Nucleus accumbens (tissue), 56 donors: ENCODE measurements around the gene TMEM156.
"Not testable (repeated sequence)": the region's sequence is repeated elsewhere in the genome, so short reads cannot be mapped to it uniquely, and the experiment has no call there.

ENCODE experiments used
- DNase-seq, 56 donors: peaks; one replicate each; lab custom pipeline; 2025; lab: John Stamatoyannopoulos, UW

Gene TMEM156

DNA sequence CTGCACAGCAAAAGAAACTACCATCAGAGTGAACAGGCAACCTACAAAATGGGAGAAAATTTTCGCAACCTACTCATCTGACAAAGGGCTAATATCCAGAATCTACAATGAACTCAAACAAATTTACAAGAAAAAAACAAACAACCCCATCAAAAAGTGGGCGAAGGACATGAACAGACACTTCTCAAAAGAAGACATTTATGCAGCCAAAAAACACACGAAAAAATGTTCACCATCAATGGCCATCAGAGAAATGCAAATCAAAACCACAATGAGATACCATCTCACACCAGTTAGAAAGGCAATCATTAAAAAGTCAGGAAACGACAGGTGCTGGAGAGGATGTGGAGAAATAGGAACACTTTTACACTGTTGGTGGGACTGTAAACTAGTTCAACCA is 30.2 kb downstream of the TMEM156 start:
- not testable (repeated sequence) for DNase-seq

GRCh38 chr4:38995660-38996005 is 36.6 kb downstream of the TMEM156 start:
- DNase-seq = no peak

- no peak for DNase-seq
These were observed 38.1 kb downstream of the TMEM156 start for GRCh38 chr4:38994135-38994534.

DNA sequence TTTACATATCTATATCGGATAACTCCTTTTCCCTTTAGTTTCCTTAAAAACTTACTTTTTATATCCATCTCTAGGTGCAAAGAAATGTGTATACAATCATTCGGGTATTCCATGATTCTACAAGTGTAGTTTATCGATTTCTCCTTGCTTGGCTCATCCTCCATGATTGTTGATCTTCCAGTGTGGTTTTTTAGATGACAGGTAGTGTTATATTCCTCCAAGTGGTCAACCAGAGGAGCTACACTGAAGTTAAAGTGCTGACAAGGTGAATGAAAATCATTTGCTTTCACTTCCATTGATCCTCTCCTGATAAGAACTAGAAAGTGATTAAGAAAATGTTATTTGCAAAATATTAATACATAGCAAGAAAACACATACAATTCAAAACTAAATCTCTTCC is 38.5 kb downstream of the TMEM156 start:
- no peak for DNase-seq

DNA sequence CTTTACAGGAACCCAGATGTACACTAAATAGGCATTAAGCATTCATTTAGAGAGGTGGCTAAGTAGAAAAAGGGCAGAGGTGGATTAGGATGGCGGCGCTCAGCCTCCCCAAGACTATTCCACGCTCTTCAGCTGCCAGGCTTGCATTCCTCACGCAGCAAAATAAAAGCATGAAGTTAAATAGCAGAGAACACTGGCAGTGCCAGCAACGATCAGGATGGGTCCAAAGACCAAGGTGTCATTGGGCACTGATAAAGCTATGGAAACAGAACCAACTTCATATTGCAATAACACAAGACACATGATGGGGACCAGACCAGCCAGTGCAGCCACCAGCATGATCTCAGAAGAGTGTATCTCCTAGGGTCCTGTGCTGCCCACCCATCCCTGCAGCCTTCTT is 42.0 kb downstream of the TMEM156 start:
- no peak for DNase-seq

DNA sequence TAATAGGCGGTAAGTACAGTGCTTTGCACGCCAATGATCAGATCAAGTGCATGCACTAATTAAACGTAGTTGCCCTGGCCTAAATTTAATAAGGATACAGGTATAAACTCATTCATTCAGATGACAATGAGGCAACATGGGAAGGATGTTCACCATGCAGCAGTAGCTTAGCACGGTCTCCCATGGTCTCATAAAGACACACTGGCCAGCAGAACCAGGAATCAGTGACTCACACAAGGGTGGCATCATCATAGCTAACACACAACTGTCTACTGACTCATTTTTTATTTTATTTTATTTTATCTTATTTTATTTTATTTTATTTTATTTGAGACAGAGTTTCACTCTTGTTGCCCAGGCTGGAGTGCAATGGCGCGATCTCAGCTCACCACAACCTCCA is 42.7 kb downstream of the TMEM156 start:
- DNase-seq = no peak

GRCh38 chr4:38988353-38988752 is 43.9 kb downstream of the TMEM156 start:
- DNase-seq = not testable (repeated sequence)

DNA sequence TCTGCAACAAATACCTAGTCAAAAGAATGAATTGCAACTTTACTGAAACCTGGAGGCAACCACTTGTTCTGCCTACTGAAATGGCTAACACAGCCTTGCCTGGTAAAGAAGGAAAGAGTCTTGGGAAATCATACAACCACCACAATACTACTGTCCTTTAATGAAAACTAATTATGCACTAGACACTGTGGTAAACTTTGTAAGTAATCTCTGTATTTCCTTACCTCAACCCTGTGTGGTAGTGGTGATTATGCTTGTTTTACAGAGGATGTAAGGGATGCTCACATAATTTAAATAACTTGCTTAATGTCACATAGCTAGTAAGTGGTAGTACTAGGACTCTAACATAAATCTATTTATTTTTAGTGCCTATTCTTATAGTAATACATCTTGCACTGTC is 44.7 kb downstream of the TMEM156 start:
- no peak for DNase-seq

- DNase-seq = no peak
These were observed 46.7 kb downstream of the TMEM156 start for GRCh38 chr4:38985410-38986100.

DNA sequence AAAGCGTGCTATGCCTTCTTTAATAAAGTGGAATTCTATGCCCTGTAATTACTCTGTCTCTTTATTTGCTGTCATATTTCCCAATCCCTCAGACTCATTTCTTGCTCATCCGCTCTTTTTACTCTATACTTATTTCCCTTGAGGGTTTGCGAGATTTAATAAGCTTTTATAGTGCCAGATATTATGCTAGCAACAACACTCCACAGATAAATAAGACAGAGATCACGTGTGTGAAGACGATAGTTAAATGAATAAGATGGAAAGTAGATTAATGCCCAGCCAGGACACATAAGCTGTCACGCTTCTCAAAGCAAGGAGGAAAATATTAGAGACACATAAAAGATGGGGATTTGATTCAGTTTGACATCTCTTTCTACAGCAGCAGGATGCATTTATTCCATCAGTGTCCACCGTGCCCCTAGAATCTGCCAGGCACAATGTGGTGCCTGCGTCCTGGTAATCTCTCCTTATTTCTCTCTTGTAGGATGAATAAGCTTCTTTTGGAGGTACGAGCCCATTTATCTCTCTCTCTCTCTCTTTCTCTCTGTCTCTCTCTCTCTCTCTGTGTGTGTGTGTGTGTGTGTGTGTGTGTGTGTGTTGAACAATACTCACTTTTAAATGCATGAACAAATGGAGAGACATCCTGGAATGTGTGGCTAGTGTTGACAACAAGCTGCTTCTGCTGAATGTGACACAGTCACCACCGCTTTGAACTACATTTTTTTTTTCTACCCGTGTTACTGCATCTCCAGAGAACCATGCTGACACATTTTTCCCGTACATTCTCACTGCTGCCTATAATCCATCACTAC is 48.2 kb downstream of the TMEM156 start:
- DNase-seq = peak in 2 of 56 donors; percentile 0 to 6

- no peak for DNase-seq
These were observed 48.9 kb downstream of the TMEM156 start for GRCh38 chr4:38983291-38983690.

DNA sequence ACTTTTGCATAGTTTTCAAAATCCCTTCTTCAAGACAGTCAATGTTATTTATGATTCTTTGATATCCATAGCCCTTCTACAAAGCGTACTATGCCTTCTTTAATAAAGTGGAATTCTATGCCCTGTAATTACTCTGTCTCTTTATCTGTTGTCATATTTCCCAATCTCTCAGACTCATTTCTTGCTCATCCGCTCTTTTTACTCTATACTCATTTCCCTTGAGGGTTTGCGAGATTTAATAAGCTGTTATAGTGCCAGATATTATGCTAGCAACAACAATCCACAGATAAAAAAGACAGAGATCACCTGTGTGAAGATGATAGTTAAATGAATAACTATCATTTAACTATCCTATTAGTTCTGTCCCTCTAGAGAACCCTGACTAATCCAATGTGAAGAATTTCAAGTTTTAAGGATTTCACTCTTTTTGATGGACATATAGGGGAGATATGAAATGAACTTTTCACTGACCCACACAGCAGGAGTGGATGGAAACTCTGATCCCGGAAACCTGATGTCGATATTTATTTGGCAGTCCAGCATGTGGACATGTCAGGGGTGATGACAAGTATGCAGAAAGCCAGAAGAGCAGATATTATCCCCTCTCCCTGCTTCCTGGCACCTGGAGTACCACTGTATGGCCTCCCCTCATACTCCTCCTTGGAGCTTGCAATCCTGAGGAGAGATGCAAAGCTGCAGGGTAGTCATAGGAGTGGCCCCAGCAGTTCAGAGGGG is 49.7 kb downstream of the TMEM156 start:
- no peak for DNase-seq

DNA sequence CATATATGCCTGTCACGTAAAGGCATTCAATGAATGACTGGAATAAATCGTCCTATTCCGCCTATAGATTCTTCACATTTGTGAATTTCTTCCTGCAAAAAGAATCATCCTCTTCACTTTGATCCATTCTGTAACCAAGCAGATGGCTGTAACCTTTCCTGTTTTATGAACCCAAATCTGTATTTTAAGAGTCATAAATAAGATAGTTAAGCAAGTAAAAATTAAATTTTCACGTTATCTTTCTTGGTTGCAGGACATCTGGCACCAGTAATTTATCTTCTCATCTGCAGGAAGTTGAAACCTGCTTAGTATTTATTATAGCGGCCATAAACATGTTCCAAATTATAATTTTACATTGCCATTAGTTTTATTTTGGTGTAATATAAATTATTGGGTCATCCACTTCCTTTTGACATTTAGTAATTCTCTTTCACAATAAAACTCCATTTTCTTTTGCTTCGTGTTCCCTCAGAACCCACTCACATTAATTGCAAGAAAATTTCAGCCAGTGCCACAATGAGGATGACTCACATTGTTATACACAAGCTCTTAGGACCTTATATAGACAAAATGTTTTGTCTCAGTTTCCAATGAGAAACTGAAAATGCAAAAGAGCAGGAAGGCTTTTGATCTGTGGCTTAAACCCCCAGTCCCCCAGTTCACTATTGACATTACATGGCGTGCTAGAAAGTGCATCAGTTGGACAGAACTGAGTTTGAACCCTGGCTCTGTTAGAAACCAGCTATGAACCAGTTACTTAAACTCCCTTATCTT is 51.1 kb downstream of the TMEM156 start:
- no peak for DNase-seq

DNA sequence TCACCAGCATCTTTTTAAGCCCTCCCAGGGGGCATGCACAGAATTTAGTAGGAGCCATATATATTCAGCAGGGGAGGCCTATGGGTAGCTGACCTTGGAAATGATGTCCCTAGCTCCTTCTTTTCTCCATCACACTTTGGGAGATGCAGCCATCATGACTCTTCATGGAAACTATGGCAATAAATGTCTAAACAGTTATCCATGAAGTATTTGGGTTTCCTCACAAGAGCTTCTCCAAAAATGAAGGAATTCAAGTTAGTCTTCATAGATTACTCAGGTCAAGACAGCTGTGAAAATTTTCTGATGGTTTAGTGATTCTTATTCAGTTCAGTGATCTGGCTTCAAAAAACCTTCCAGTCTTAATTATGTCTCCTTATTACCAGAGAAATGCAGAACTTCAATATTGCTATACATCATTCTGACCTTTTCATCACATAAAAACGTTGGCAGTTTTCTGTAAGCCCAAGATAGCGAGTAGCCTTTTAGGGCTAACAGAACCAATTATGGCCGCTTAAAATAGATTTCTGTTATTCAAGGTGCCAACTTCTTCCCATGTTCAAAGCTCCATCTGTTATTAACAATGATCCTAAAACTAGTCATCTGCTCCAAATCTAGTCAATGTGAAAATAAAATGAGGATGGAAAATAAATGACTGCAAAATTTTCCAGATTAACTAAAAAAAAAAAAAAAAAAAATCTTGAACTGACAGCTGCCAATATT is 52.5 kb downstream of the TMEM156 start:
- DNase-seq = no peak

GRCh38 chr4:38979081-38979480 is 53.1 kb downstream of the TMEM156 start:
- DNase-seq = no peak

- no peak for DNase-seq
These were observed 55.9 kb downstream of the TMEM156 start for GRCh38 chr4:38976308-38976707.

GRCh38 chr4:38968668-38969067 is 63.5 kb downstream of the TMEM156 start:
- no peak for DNase-seq

- DNase-seq = no peak
These were observed 64.7 kb downstream of the TMEM156 start for GRCh38 chr4:38967260-38968095.

DNA sequence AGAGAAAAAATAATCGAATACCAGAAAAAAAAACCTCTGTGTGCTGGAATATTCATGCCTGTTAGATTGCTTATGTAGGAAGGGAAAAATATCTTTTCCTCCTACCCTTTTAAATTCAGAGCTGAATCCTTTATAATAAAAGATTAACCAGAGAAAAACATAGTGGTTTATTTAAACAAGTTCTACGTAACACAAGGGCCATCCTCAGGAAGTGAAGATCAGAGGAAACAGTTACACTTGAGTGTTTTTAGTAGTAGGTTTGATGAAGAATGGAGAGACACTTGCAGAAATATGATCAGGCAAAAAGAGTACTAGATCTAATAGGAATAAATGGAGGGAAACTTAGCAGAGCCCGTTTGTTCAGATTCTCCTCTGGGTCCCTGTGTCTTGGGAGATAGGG is 66.3 kb downstream of the TMEM156 start:
- no peak for DNase-seq
